HepG2 (cell line): Measurements from ENCODE around the gene NELL2. TPM values are rescaled to one million over a fixed set of nuclear protein-coding genes. Genes with fewer than 3 reads are reported as not detected.

Experiments
- ATAC-seq: fragments of 200-7000 bp; cut with Tn5 transposase; 3 replicates; pipeline ENCODE4 v1.9.1; 2020; ENCODE audit warnings: mild to moderate bottlenecking, moderate library complexity
- BruUV-seq: library from RNA; stranded (reverse); fragments of 400-500 nt; replicated peaks from 2 replicates; lab custom pipeline; 2021; lab: Mats Ljungman, UMichigan
- CTCF ChIA-PET: fragments of 300-600 bp; formaldehyde crosslinking; extraction: SDS; loops from one replicate; lab custom pipeline; 2021; ENCODE audit warnings: low total read pairs, inconsistent platforms, low intra/inter-chr PET ratio; lab: Yijun Ruan, JAX
- POLR2A ChIA-PET: fragments of 350-600 bp; sonication (Branson Sonifier 250); formaldehyde crosslinking; loops from one replicate; lab custom pipeline; 2020; ENCODE audit warnings: antibody characterized with exemption, inconsistent platforms; lab: Yijun Ruan, JAX
- DNase-seq: peaks from one replicate; pipeline ENCODE4 v3.0.0-alpha.2; 2015; ENCODE audit warnings: low spot score
- FAIRE-seq: peaks from 3 replicates; lab custom pipeline; 2011; peaks lifted over from hg19 to GRCh38; lab: Jason Lieb, UNC
- H2AFZ ChIP-seq: one replicate; pipeline ENCODE4 v1.6.1; 2011; ENCODE audit warnings: low read length, inconsistent platforms
- H3K27ac ChIP-seq: fragments of 300-600 bp; 3 replicates; pipeline ENCODE4 v1.8.0; 2011; ENCODE audit warnings: mixed run types, mild to moderate bottlenecking, mixed read lengths, low read length, inconsistent platforms; ENCODE audit not compliant: insufficient read depth; ENCODE audit errors: extremely low read length
- H3K27me3 ChIP-seq, 2 experiments: fragments of 200-600 bp in 1 of 2; 2 replicates in 1 of 2; 3 replicates in 1 of 2; pipeline versions ENCODE4 v1.6.0 to v1.8.0; 2011; ENCODE audit warnings: low read length in 2 of 2, mild to moderate bottlenecking in 2 of 2, moderate library complexity in 2 of 2, inconsistent platforms in 1 of 2; ENCODE audit not compliant: insufficient read depth in 2 of 2, control insufficient read depth in 1 of 2
- H3K36me3 ChIP-seq, 2 experiments: fragments of 200-600 bp in 1 of 2; replicated peaks in 1 of 2; 2 replicates in 1 of 2; 3 replicates in 1 of 2; pipeline versions ENCODE4 v1.5.1 to v1.8.0; 2011; ENCODE audit warnings: low read length in 2 of 2, inconsistent platforms in 1 of 2; ENCODE audit not compliant: insufficient read depth in 2 of 2, control insufficient read depth in 1 of 2
- H3K4me1 ChIP-seq: 2 replicates; pipeline ENCODE4 v1.5.1; 2012; ENCODE audit warnings: low read length, inconsistent platforms; ENCODE audit not compliant: insufficient read depth
- H3K4me2 ChIP-seq: 2 replicates; pipeline ENCODE4 v1.6.0; 2011; ENCODE audit warnings: low read depth, low read length, inconsistent platforms
- H3K4me3 ChIP-seq, 3 experiments: fragments of 200-600 bp in 1 of 3; sonication (generic), shearing (Covaris generic) in 1 of 3; replicated peaks in 1 of 3; 2 replicates each; pipeline ENCODE4 v1.5.1; 2011 to 2016; ENCODE audit warnings: low read length in 3 of 3, inconsistent platforms in 2 of 3, low read depth in 2 of 3, mild to moderate bottlenecking in 2 of 3, control low read depth in 1 of 3, mixed read lengths in 1 of 3; ENCODE audit not compliant: insufficient read depth in 1 of 3
- H3K79me2 ChIP-seq: one replicate; pipeline ENCODE4 v1.6.1; 2011; ENCODE audit warnings: low read length, inconsistent platforms; ENCODE audit not compliant: insufficient read depth
- H3K9ac ChIP-seq: 2 replicates; pipeline ENCODE4 v1.6.0; 2011; ENCODE audit warnings: mild to moderate bottlenecking, low read depth, low read length, inconsistent platforms; ENCODE audit not compliant: insufficient read depth
- H3K9me3 ChIP-seq: 2 replicates; pipeline ENCODE4 v1.5.1; 2012; ENCODE audit warnings: mild to moderate bottlenecking, low read length
- H4K20me1 ChIP-seq: 2 replicates; pipeline ENCODE4 v1.6.0; 2011; ENCODE audit warnings: inconsistent platforms, mild to moderate bottlenecking, low read length, moderate library complexity; ENCODE audit not compliant: insufficient read depth
- BCL6 ChIP-seq: IDR thresholded peaks from 2 replicates; pipeline ENCODE4 v1.6.1; 2016; ENCODE audit warnings: missing genetic modification reagents, missing compliant biosample characterization
- DNMT1 ChIP-seq: sonication (generic); formaldehyde crosslinking; IDR thresholded peaks from 2 replicates; pipeline ENCODE4 v1.5.1; 2020; ENCODE audit warnings: mild to moderate bottlenecking, missing genetic modification reagents
- IKZF4 ChIP-seq: sonication (generic); formaldehyde crosslinking; IDR thresholded peaks from 2 replicates; pipeline ENCODE4 v1.5.1; 2020; ENCODE audit warnings: borderline replicate concordance, mild to moderate bottlenecking, low read depth, missing genetic modification reagents; ENCODE audit errors: not compliant biosample characterization
- PLRG1 ChIP-seq: fragments of 450-650 bp; conservative IDR thresholded peaks from 2 replicates; pipeline ENCODE4 v1.6.1; 2016
- RAD51 ChIP-seq: fragments of 450-650 bp; IDR thresholded peaks from 2 replicates; pipeline ENCODE4 v1.6.1; 2016; ENCODE audit warnings: borderline replicate concordance
- SETDB1 ChIP-seq: sonication (generic); formaldehyde crosslinking; IDR thresholded peaks from 2 replicates; pipeline ENCODE4 v1.5.1; 2020; ENCODE audit warnings: missing genetic modification reagents, mild to moderate bottlenecking, borderline replicate concordance
- SOX13 ChIP-seq, 3 experiments: fragments of 450-650 bp in 1 of 3; sonication (generic) in 1 of 3; formaldehyde crosslinking in 1 of 3; IDR thresholded peaks in 2 of 3; conservative IDR thresholded peaks in 1 of 3; 2 replicates each; pipeline versions ENCODE4 v1.5.0 to v1.6.1; 2016 to 2020; ENCODE audit warnings: antibody characterized with exemption in 1 of 3, mild to moderate bottlenecking in 1 of 3, missing compliant biosample characterization in 1 of 3, missing genetic modification reagents in 1 of 3, moderate library complexity in 1 of 3
- TOE1 ChIP-seq: sonication (generic); formaldehyde crosslinking; IDR thresholded peaks from 2 replicates; pipeline ENCODE4 v1.4.0; 2020; ENCODE audit warnings: mild to moderate bottlenecking, missing genetic modification reagents
- U2AF2 ChIP-seq: fragments of 200-400 bp; formaldehyde crosslinking; IDR thresholded peaks from 2 replicates; pipeline ENCODE4 v1.6.1; 2017; ENCODE audit warnings: low read depth, mild to moderate bottlenecking, low read length
- ZMYM3 ChIP-seq: sonication (generic); formaldehyde crosslinking; IDR thresholded peaks from 2 replicates; pipeline ENCODE4 v1.5.1; 2020; ENCODE audit warnings: mild to moderate bottlenecking, missing genetic modification reagents
- ZNF567 ChIP-seq: sonication (generic); formaldehyde crosslinking; IDR thresholded peaks from 2 replicates; pipeline ENCODE4 v1.8.1; 2023; ENCODE audit warnings: mild to moderate bottlenecking, missing genetic modification reagents, borderline replicate concordance
- ZNF678 ChIP-seq: sonication (generic); formaldehyde crosslinking; IDR thresholded peaks from 2 replicates; pipeline ENCODE4 v1.4.0; 2020; ENCODE audit warnings: mild to moderate bottlenecking, missing genetic modification reagents
- WGBS: methylation state at CpG from one replicate; pipeline ENCODE4 v1.1.6; 2017; ENCODE audit warnings: low lambda C conversion rate; 5-methylcytosine and 5-hydroxymethylcytosine counted together
- in situ Hi-C: cut with HindIII; loops from 2 replicates; pipeline ENCODE4 v1.10.0; 2017; ENCODE audit warnings: low pct_unique_long_range_greater_than_20kb; ENCODE audit not compliant: extremely low pct_ligation_motif_present
- intact Hi-C: fragments of 100-400 bp; cut with micrococcal nuclease; formaldehyde crosslinking; loops from one replicate; pipeline ENCODE4 v1.10.0; 2022; ENCODE audit not compliant: unreplicated experiment
- polyA plus RNA-seq, 8 experiments: library from polyadenylated mRNA; depleted of rRNA in 3 of 8; stranded (reverse) in 7 of 8; unstranded in 1 of 8; fragments of >200 nt; fragmentation: Illumina TruSeq in 4 of 8; extraction: Trizol in 4 of 8; gene quantifications; 2 replicates each; pipeline versions ENCODE4 v1.2.1 to v1.2.3, GENCODE V29; 2011 to 2016; ENCODE audit warnings: low read depth in 4 of 8, missing spikeins in 1 of 8, mixed read lengths in 1 of 8; ENCODE audit not compliant: insufficient read depth in 1 of 8
- total RNA-seq, 5 experiments: library from RNA; depleted of rRNA; stranded (reverse); fragments of >200 nt; fragmentation: Illumina TruSeq; extraction: Trizol; gene quantifications; 2 replicates each; pipeline ENCODE4 v1.2.3, GENCODE V29; 2016; ENCODE audit warnings: low read depth in 1 of 5
- TF ChIP-seq, protein P1 (sequence below): sonication (generic); formaldehyde crosslinking; IDR thresholded peaks from 2 replicates; pipeline ENCODE4 v1.5.1; 2020; ENCODE audit warnings: missing genetic modification reagents, mild to moderate bottlenecking, borderline replicate concordance
- TF ChIP-seq, protein P2 (sequence below), 2 experiments: sonication (generic) in 1 of 2; formaldehyde crosslinking in 1 of 2; IDR thresholded peaks; 2 replicates each; pipeline versions ENCODE4 v1.5.1 to v1.6.1; 2011 to 2020; ENCODE audit warnings: borderline replicate concordance in 1 of 2, low read depth in 1 of 2, low read length in 1 of 2, mild to moderate bottlenecking in 1 of 2, missing genetic modification reagents in 1 of 2, moderate library complexity in 1 of 2

Gene NELL2
- total and polyA plus RNA-seq, 2 of the 13 experiments (the other 11 are each of a cell fraction or from before 2014, with no cell fraction given), result 0.11 TPM; not detected in 1

DNA sequence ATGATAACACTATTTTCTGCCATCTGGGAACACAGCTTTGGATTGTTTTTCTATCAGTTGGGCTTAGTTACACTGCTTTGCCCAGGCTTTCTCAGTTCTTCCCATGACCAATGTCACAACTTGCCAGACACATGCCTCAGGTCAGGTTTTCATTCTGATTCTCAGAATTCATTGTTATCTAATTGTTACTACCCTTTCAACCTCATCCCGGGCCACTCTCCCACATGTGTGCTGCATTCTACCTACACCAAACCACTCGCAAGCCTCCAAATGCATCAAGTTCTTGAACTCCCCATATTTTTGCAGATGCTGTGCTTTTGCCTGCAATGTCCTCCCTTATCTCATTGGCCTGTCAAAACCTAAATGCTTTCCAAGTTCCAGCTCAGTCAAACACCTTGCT, 36.3 kb downstream of the NELL2 start (continued):
- TF ChIP-seq IKZF4 (CRISPR knock-in tag), result no peak
- TF ChIP-seq, all 625 proteins: peak for 0

GRCh38 chr12:44837114-44837755, 38.9 kb downstream of the NELL2 start:
- no peaks in the 10 kb centered on the region for H3K9me3 ChIP-seq
- no peak for DNase-seq
- H2AFZ ChIP-seq, result no peak overlapping the region
- no peak for FAIRE-seq
- H3K9ac ChIP-seq, result no peak overlapping the region
- WGBS, result 14% methylated on average over 5 of the region's 5 CpGs
- in situ Hi-C loops, result no loop called here
- no peaks in the 10 kb centered on the region for H3K36me3 ChIP-seq
- H3K4me2 ChIP-seq, result no peak overlapping the region
- BruUV-seq, result no TSS peak
- CTCF ChIA-PET, result no interaction called here
- intact Hi-C loops, result no loop called here
- no peaks in the 10 kb centered on the region for H3K27me3 ChIP-seq
- POLR2A ChIA-PET, result no interaction called here
- no peak for TF ChIP-seq ZMYM3 (CRISPR knock-in tag)
- no peak for TF ChIP-seq PLRG1
- TF ChIP-seq TOE1 (CRISPR knock-in tag), result no peak
- TF ChIP-seq, protein P1, sequence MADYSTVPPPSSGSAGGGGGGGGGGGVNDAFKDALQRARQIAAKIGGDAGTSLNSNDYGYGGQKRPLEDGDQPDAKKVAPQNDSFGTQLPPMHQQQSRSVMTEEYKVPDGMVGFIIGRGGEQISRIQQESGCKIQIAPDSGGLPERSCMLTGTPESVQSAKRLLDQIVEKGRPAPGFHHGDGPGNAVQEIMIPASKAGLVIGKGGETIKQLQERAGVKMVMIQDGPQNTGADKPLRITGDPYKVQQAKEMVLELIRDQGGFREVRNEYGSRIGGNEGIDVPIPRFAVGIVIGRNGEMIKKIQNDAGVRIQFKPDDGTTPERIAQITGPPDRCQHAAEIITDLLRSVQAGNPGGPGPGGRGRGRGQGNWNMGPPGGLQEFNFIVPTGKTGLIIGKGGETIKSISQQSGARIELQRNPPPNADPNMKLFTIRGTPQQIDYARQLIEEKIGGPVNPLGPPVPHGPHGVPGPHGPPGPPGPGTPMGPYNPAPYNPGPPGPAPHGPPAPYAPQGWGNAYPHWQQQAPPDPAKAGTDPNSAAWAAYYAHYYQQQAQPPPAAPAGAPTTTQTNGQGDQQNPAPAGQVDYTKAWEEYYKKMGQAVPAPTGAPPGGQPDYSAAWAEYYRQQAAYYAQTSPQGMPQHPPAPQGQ, result no peak
- no peak for TF ChIP-seq U2AF2
- no peak for TF ChIP-seq ZNF678
- TF ChIP-seq RAD51, result peak; percentile 58; the same call in 1 of the 2 replicates
- TF ChIP-seq, protein P2, sequence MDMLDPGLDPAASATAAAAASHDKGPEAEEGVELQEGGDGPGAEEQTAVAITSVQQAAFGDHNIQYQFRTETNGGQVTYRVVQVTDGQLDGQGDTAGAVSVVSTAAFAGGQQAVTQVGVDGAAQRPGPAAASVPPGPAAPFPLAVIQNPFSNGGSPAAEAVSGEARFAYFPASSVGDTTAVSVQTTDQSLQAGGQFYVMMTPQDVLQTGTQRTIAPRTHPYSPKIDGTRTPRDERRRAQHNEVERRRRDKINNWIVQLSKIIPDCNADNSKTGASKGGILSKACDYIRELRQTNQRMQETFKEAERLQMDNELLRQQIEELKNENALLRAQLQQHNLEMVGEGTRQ (IDR thresholded peaks at IDR 0.05; ENCODE audit: low read depth, low read length), result 0 out of 2 replicates have a peak, but pooled peaks have one; percentile 14
- TF ChIP-seq, protein P2 (CRISPR knock-in tag; IDR thresholded peaks at IDR 0.05; ENCODE audit: borderline replicate concordance), result no peak
- TF ChIP-seq SOX13 (IDR thresholded peaks at IDR 0.05), result no peak
- TF ChIP-seq SOX13 (CRISPR knock-in tag; conservative IDR thresholded peaks at IDR 0.05 in 1 of 2, IDR thresholded peaks at IDR 0.05 in 1 of 2), result no peak
- no peak for TF ChIP-seq DNMT1
- no peak for TF ChIP-seq BCL6 (CRISPR knock-in tag)
- no peak for TF ChIP-seq SETDB1
- TF ChIP-seq ZNF567 (CRISPR knock-in tag), result no peak
- ATAC-seq, result no peak
- no peak overlapping the region for H3K4me3 ChIP-seq
- no peaks in the 10 kb centered on the region for H3K4me1 ChIP-seq
- H3K79me2 ChIP-seq, result no peaks in the 10 kb centered on the region
- H4K20me1 ChIP-seq, result no peaks in the 10 kb centered on the region
- no peak overlapping the region for H3K27ac ChIP-seq
